ENCODE results near the gene ARMH4. TPM values are rescaled to one million over a fixed set of nuclear protein-coding genes. Genes with fewer than 3 reads are reported as not detected.

ARMH4 gene
- polyA plus RNA-seq, 1 experiment, result 6.4 TPM

GRCh38 chr14:58121530-58122186 is 30.4 kb downstream of the ARMH4 start:
- no peak overlapping the region for H3K4me3 ChIP-seq (ENCODE audit: low read depth, low read length)
- H3K9me3 ChIP-seq (ENCODE audit: control insufficient read depth, insufficient read depth, low read length), result peaks cover 5% of the 10 kb centered on the region; the same call in 1 of the 2 replicates
- TF ChIP-seq CTCF (IDR thresholded peaks at IDR 0.05; ENCODE audit: low read depth, low read length), result no peak
- no peak for DNase-seq (ENCODE audit: low read depth, low spot score)
- no peak overlapping the region for H3K27ac ChIP-seq (ENCODE audit: low read depth, low read length)
- POLR2A ChIA-PET, result no interaction called here
- H3K27me3 ChIP-seq (ENCODE audit: control insufficient read depth, insufficient read depth, low read length), result no peaks in the 10 kb centered on the region
- CTCF ChIA-PET, result interaction anchor here (1.0 kb wide), 1 partner anchor 13 kb away, joined by 5 read pairs; no protein-coding TSS in a partner anchor

- DNase-seq (ENCODE audit: low read depth, low spot score), result no peak
- no peak for TF ChIP-seq CTCF (IDR thresholded peaks at IDR 0.05; ENCODE audit: low read depth, low read length)
- Histone ChIP-seq H3K4me3 (ENCODE audit: low read depth, low read length) (no peak overlapping the region), H3K27me3 (ENCODE audit: control insufficient read depth, insufficient read depth, low read length) (no peaks in the 10 kb centered on the region), H3K9me3 (ENCODE audit: control insufficient read depth, insufficient read depth, low read length) (no peaks in the 10 kb centered on the region), H3K27ac (ENCODE audit: low read depth, low read length) (no peak overlapping the region)
- ChIA-PET POLR2A (no interaction called here), CTCF (interaction anchor here (0.7 to 1.5 kb wide), 2 partner anchors 10 to 11 kb away, joined by 3 read pairs; no protein-coding TSS in a partner anchor)
These were observed 32.6 kb downstream of the ARMH4 start for GRCh38 chr14:58119381-58119780.

DNA sequence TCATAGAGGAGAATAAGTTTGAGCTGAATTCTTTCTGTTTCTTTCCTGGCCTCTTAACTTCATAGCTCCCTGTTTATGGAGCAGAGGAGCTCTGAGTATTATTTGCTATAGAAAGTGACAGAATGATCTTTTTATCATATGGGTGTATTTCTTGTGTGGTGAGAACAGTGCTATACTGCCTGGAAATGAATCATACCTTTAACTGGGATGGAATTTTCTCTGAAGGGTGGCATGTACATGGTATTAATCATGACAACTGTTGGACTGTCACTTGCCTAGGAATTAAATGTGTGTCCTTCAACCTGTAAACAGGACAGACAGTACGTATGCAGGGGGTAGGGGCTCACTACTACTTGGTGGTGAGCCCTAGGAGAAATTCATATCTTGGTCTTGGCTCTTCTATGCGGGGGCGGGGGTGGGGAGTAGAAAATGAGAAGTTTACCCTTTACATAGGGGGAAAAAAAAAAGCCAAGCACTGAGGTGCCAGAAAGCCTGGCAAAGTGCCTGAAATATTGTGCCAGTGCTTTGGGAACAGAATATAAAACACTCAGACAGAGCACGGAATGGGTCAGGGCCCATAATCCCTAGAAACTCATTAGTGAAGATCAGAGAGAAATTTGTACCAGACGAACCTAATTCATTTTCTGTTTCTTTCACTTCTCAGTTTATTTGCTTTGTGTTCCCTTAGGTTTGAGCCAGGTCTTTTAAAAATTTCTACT is 33.8 kb downstream of the ARMH4 start:
- Histone ChIP-seq H3K27ac (ENCODE audit: low read depth, low read length) (no peak overlapping the region), H3K27me3 (ENCODE audit: control insufficient read depth, insufficient read depth, low read length) (no peaks in the 10 kb centered on the region), H3K9me3 (ENCODE audit: control insufficient read depth, insufficient read depth, low read length) (no peaks in the 10 kb centered on the region), H3K4me3 (ENCODE audit: low read depth, low read length) (no peak overlapping the region)
- ChIA-PET CTCF (interaction anchor here (1.4 to 2.6 kb wide), 3 partner anchors 9 to 12 kb away, joined by 3 to 19 read pairs (median 3); no protein-coding TSS in a partner anchor), POLR2A (no interaction called here)
- no peak for TF ChIP-seq CTCF (IDR thresholded peaks at IDR 0.05; ENCODE audit: low read depth, low read length)
- no peak for DNase-seq (ENCODE audit: low read depth, low spot score)

DNA sequence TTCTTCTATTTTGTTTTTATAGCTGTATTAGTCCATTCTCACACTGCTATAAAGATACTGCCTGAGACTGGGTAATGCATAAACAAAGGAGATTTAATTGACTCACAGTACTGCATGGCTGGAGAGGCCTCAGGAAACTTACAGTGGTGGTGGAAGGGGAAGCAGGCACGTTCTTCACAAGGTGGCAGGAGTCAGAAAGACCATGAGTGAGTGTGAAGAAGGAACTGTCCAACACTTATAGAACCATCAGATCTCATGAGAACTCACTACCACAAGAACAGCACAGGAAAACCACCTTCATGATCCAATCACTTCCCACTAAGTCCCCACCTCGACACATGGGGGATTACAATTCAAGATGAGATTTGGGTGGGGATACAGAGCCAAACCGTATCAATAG is 42.3 kb downstream of the ARMH4 start:
- no peak for TF ChIP-seq CTCF (IDR thresholded peaks at IDR 0.05; ENCODE audit: low read depth, low read length)
- POLR2A ChIA-PET, result interaction anchor here (0.9 kb wide), 1 partner anchor 89 kb away, joined by 3 read pairs; no protein-coding TSS in a partner anchor
- no peaks in the 10 kb centered on the region for H3K9me3 ChIP-seq (ENCODE audit: control insufficient read depth, insufficient read depth, low read length)
- DNase-seq (ENCODE audit: low read depth, low spot score), result no peak
- peaks cover 7% of the 10 kb centered on the region for H3K27me3 ChIP-seq (ENCODE audit: control insufficient read depth, insufficient read depth, low read length)
- CTCF ChIA-PET, result interaction anchor here (1.0 to 7.4 kb wide), 10 partner anchors 7 to 286 kb away, joined by 3 to 92 read pairs (median 3); partner anchors contain the start of genes ACTR10 and TOMM20L
- no peak overlapping the region for H3K27ac ChIP-seq (ENCODE audit: low read depth, low read length)
- H3K4me3 ChIP-seq (ENCODE audit: low read depth, low read length), result no peak overlapping the region

DNA sequence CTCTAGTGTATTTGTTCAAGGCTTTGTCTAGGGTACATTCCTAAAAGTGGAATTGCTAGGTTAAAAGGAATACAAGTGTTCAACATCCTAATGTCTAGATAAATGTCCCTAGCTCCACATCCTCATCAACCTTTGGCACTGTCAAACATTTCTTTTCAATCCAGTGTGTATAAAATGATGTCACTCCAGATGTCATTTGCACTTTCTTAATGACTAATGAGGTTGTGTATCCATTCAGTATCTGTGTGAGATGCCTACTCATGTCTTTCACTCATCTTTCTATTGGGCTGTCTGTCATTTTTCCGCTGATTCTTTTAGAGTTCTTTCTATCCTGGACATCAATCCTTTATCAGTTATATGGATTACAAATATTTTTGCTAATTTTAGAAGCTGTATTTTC is 43.3 kb downstream of the ARMH4 start:
- DNase-seq (ENCODE audit: low read depth, low spot score), result no peak
- Histone ChIP-seq H3K4me3 (ENCODE audit: low read depth, low read length) (no peak overlapping the region), H3K27me3 (ENCODE audit: control insufficient read depth, insufficient read depth, low read length) (peaks cover 7% of the 10 kb centered on the region), H3K27ac (ENCODE audit: low read depth, low read length) (no peak overlapping the region), H3K9me3 (ENCODE audit: control insufficient read depth, insufficient read depth, low read length) (no peaks in the 10 kb centered on the region)
- ChIA-PET CTCF (interaction anchor here (0.6 to 7.4 kb wide), 32 partner anchors 8 to 342 kb away, joined by 3 to 92 read pairs (median 4); partner anchors contain the start of genes ACTR10, PSMA3 and TOMM20L), POLR2A (interaction anchor here (0.9 kb wide), 1 partner anchor 90 kb away, joined by 3 read pairs; no protein-coding TSS in a partner anchor)
- no peak for TF ChIP-seq CTCF (IDR thresholded peaks at IDR 0.05; ENCODE audit: low read depth, low read length)

Data from AG04450 (cell line).